Measurements from ENCODE around the gene EPO. TPM values are rescaled to one million over a fixed set of nuclear protein-coding genes. Genes with fewer than 3 reads are reported as not detected.

EPO gene
- total and polyA plus RNA-seq, 2 of the 8 experiments (the other 6 are each of a cell fraction or from before 2014, with no cell fraction given), result 0.42 to 0.95 TPM

GRCh38 chr7:100714725-100715124 lies 5.5 kb upstream of the EPO start:
- Histone ChIP-seq H2BK5ac (ENCODE audit: low read depth, low read length) (no peak overlapping the region), H3K79me2 (ENCODE audit: control insufficient read depth in 1 of 2, insufficient read depth in 2 of 2, low read length in 2 of 2) (no peaks in the 10 kb centered on the region), H3K4me1 (replicated peaks in 1 of 4; ENCODE audit: control insufficient read depth in 3 of 4, insufficient read depth in 4 of 4, low read length in 3 of 4) (no peaks in the 10 kb centered on the region; a peak in 1 of 7 replicates), H3K9me3 (ENCODE audit: insufficient read depth in 2 of 2, low read depth in 1 of 2, low read length in 1 of 2) (no peaks in the 10 kb centered on the region), H3K4me3 (ENCODE audit: extremely low read depth in 1 of 4, insufficient read depth in 2 of 4, low read depth in 3 of 4, low read length in 4 of 4) (no peak overlapping the region), H2AK5ac (ENCODE audit: low read depth, low read length) (no peak overlapping the region), H3K23me2 (ENCODE audit: low read depth, low read length) (no peaks in the 10 kb centered on the region; the same call in 1 of the 2 replicates), H3K4me2 (ENCODE audit: insufficient read depth in 1 of 2, low read depth in 2 of 2, low read length in 2 of 2) (no peak overlapping the region), H2AFZ (ENCODE audit: low read length) (no peak overlapping the region), H2BK12ac (ENCODE audit: low read depth, low read length) (no peak overlapping the region), H3K9ac (replicated peaks in 1 of 4; ENCODE audit: extremely low read depth in 1 of 4, low read depth in 3 of 4, low read length in 3 of 4) (no peak overlapping the region; a peak in 1 of 7 replicates), H3K27ac (ENCODE audit: low read depth, low read length) (no peak overlapping the region), H3K18ac (ENCODE audit: extremely low read depth, low read length) (no peak overlapping the region), H2BK120ac (replicated peaks; ENCODE audit: low read depth, low read length) (no peak overlapping the region), H4K5ac (ENCODE audit: insufficient read length, low read depth, low read length) (no peak overlapping the region), H3K36me3 (ENCODE audit: control insufficient read depth in 2 of 4, insufficient read depth in 4 of 4, low read length in 3 of 4) (no peaks in the 10 kb centered on the region), H2BK15ac (ENCODE audit: low read length) (no peak overlapping the region), H3K56ac (replicated peaks; ENCODE audit: insufficient read length, low read depth, low read length) (no peak overlapping the region), H4K91ac (replicated peaks; ENCODE audit: insufficient read length, low read length) (no peak overlapping the region), H3K79me1 (ENCODE audit: low read depth, low read length) (no peaks in the 10 kb centered on the region), H3K14ac (ENCODE audit: insufficient read length) (no peak overlapping the region), H4K20me1 (replicated peaks in 1 of 2; ENCODE audit: control insufficient read depth in 1 of 2, insufficient read depth in 2 of 2, low read length in 2 of 2) (no peaks in the 10 kb centered on the region), H3K27me3 (replicated peaks in 1 of 4; ENCODE audit: control insufficient read depth in 3 of 4, extremely low read depth in 1 of 4, insufficient read depth in 3 of 4, low read length in 3 of 4) (peaks cover 0 to 5% (median 5%) of the 10 kb centered on the region in 4 experiments; a peak in 6 of 7 replicates), H2BK20ac (ENCODE audit: low read length) (no peak overlapping the region), H3K23ac (ENCODE audit: insufficient read length) (no peak overlapping the region), H3K4ac (replicated peaks; ENCODE audit: insufficient read length, low read depth, low read length) (no peak overlapping the region), H4K8ac (ENCODE audit: extremely low read depth, insufficient read depth, low read length) (peak overlapping the region; percentile 16)
- 87% methylated on average over 7 of the region's 8 CpGs; no CpG with 5 or more reads in 1 of the 2 experiments for WGBS, 2 experiments (ENCODE audit: extremely low coverage in 1 of 2, insufficient coverage in 1 of 2, insufficient read length in 1 of 2, insufficient replicate concordance in 2 of 2, low coverage in 1 of 2, low lambda C conversion rate in 2 of 2, missing lambda C conversion rate in 1 of 2)
- TF ChIP-seq TEAD4 (IDR thresholded peaks at IDR 0.05; ENCODE audit: low read depth, low read length) (no peak), BCL11A (IDR thresholded peaks at IDR 0.05; ENCODE audit: low read depth in 2 of 2, low read length in 2 of 2) (no peak), POLR2AphosphoS5 (IDR thresholded peaks at IDR 0.05; ENCODE audit: low read depth, low read length) (no peak), SRF (IDR thresholded peaks at IDR 0.05; ENCODE audit: low read depth, low read length) (no peak), ATF3 (IDR thresholded peaks at IDR 0.05; ENCODE audit: insufficient read depth, low read depth, low read length) (no peak), TBP (IDR thresholded peaks at IDR 0.05; ENCODE audit: low read depth, low read length) (no peak), GTF2F1 (IDR thresholded peaks at IDR 0.05; ENCODE audit: borderline replicate concordance, low read depth, low read length) (no peak), HDAC2 (IDR thresholded peaks at IDR 0.05; ENCODE audit: borderline replicate concordance in 1 of 2, low read depth in 2 of 2, low read length in 2 of 2) (no peak), SP1 (IDR thresholded peaks at IDR 0.05; ENCODE audit: low read depth, low read length) (no peak), SUZ12 (IDR thresholded peaks at IDR 0.05; ENCODE audit: low read length) (no peak), CHD1 (IDR thresholded peaks at IDR 0.05; ENCODE audit: low read depth, low read length) (no peak), CHD2 (IDR thresholded peaks at IDR 0.05; ENCODE audit: low read length) (no peak), NRF1 (IDR thresholded peaks at IDR 0.05; ENCODE audit: low read depth, low read length) (no peak)
- TF ChIP-seq, protein P1, sequence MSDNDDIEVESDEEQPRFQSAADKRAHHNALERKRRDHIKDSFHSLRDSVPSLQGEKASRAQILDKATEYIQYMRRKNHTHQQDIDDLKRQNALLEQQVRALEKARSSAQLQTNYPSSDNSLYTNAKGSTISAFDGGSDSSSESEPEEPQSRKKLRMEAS (IDR thresholded peaks at IDR 0.05), result no peak
- no peak for FAIRE-seq
- POLR2A ChIA-PET (ENCODE audit: partially characterized antibody), result interaction anchor here (0.8 to 1.2 kb wide), 3 partner anchors 9 to 16 kb away, joined by 3 to 5 read pairs (median 3); partner anchors contain the start of gene POP7
- CTCF ChIA-PET (ENCODE audit: partially characterized antibody), result interaction anchor here (0.7 to 16.9 kb wide), 7 partner anchors 9 to 102 kb away, joined by 3 to 254 read pairs (median 8); partner anchors contain the start of genes GIGYF1, MOSPD3 and POP7
- no peak for DNase-seq (ENCODE audit: low read depth in 1 of 2, low spot score in 2 of 2)

All from H1 (cell line).